22Rv1 (cell line): Measurements from ENCODE around the gene OLFM4.

Source experiments
- H3K27ac ChIP-seq: fragments of 450-650 bp; 2 replicates; pipeline ENCODE4 v1.5.1; 2017
- CTCF ChIP-seq: fragments of 450-650 bp; IDR thresholded peaks from 2 replicates; pipeline ENCODE4 v1.5.1; 2017; ENCODE audit warnings: mild to moderate bottlenecking
- ZFX ChIP-seq: fragments of 450-650 bp; IDR thresholded peaks from 2 replicates; pipeline ENCODE4 v1.6.1; 2017; ENCODE audit warnings: antibody characterized with exemption, borderline replicate concordance

The OLFM4 gene

GRCh38 chr13:53088871-53089270 lies 60.3 kb downstream of the OLFM4 start:
- H3K27ac ChIP-seq = no peak overlapping the region
- TF ChIP-seq ZFX (no peak), CTCF (no peak)

- TF ChIP-seq ZFX (no peak), CTCF (no peak)
- H3K27ac ChIP-seq = no peak overlapping the region
Observed at GRCh38 chr13:53089951-53090350, 61.3 kb downstream of the OLFM4 start.

GRCh38 chr13:53090461-53090860 lies 61.8 kb downstream of the OLFM4 start:
- no peak overlapping the region for H3K27ac ChIP-seq
- no peak for TF ChIP-seq ZFX
- TF ChIP-seq CTCF = no peak

- H3K27ac ChIP-seq = no peak overlapping the region
- no peak for TF ChIP-seq CTCF
- no peak for TF ChIP-seq ZFX
Observed at GRCh38 chr13:53092931-53093330, 64.3 kb downstream of the OLFM4 start.

- no peak overlapping the region for H3K27ac ChIP-seq
- TF ChIP-seq ZFX = no peak
- TF ChIP-seq CTCF = no peak
Observed at GRCh38 chr13:53098455-53098854, 69.8 kb downstream of the OLFM4 start.

- TF ChIP-seq ZFX (no peak), CTCF (no peak)
- no peak overlapping the region for H3K27ac ChIP-seq
Observed at GRCh38 chr13:53100394-53101063, 71.9 kb downstream of the OLFM4 start.
